ENCODE data around the gene ZNF787.

- TF ChIP-seq CTCF (IDR thresholded peaks at IDR 0.05) (no peak), POLR2A (IDR thresholded peaks at IDR 0.05) (no peak)
Measured at GRCh38 chr19:56109226-56109625, 11.9 kb downstream of the ZNF787 start.

All from ovary (tissue), 3 donors.